HepG2 (cell line): ENCODE measurements around the gene TPO.

ENCODE experiments used
- EHMT2 ChIP-seq: fragments of 200-600 bp; sonication (generic); IDR thresholded peaks from 2 replicates; pipeline ENCODE4 v1.7.0; 2017; ENCODE audit warnings: antibody characterized with exemption, low read depth, low read length, borderline replicate concordance
- MED13 ChIP-seq: sonication (generic); formaldehyde crosslinking; IDR thresholded peaks from 2 replicates; pipeline ENCODE4 v1.5.0; 2020; ENCODE audit warnings: missing genetic modification reagents
- ZNF335 ChIP-seq: sonication (generic); formaldehyde crosslinking; IDR thresholded peaks from 2 replicates; pipeline ENCODE4 v1.4.0; 2020; ENCODE audit warnings: missing genetic modification reagents
- ZNF354B ChIP-seq: sonication (generic); formaldehyde crosslinking; IDR thresholded peaks from 2 replicates; pipeline ENCODE4 v1.8.0; 2022; ENCODE audit warnings: mild to moderate bottlenecking, missing genetic modification reagents

- TF ChIP-seq MED13 = no peak
- TF ChIP-seq ZNF354B = no peak
- no peak for TF ChIP-seq ZNF335 (CRISPR knock-in tag)
- no peak for TF ChIP-seq EHMT2
These were observed 42.2 kb upstream of the TPO start for GRCh38 chr2:1371082-1371481.
